Vagina (tissue), 2 donors: ENCODE measurements around the gene P2RY2.

ENCODE experiments used
- CTCF ChIP-seq, 3 experiments: fragments of 450-650 bp in 2 of 3; fragments of 200-600 bp in 1 of 3; sonication (generic) in 1 of 3; IDR thresholded peaks; one replicate each; pipeline ENCODE4 v1.5.1; 2017 to 2019; ENCODE audit warnings: antibody characterized with exemption in 3 of 3, mild to moderate bottlenecking in 2 of 3, moderate library complexity in 2 of 3
- POLR2A ChIP-seq, 2 donors: fragments of 450-650 bp; IDR thresholded peaks; one replicate each; pipeline ENCODE4 v1.6.1; 2017; ENCODE audit warnings: antibody characterized with exemption in 2 of 2, mild to moderate bottlenecking in 2 of 2, moderate library complexity in 2 of 2
- POLR2AphosphoS5 ChIP-seq, 2 donors: sonication (generic); formaldehyde crosslinking; IDR thresholded peaks; one replicate each; pipeline ENCODE4 v1.9.0; 2017; ENCODE audit warnings: antibody characterized with exemption in 2 of 2, mild to moderate bottlenecking in 2 of 2, low read depth in 1 of 2; ENCODE audit not compliant: insufficient read depth in 1 of 2

DNA sequence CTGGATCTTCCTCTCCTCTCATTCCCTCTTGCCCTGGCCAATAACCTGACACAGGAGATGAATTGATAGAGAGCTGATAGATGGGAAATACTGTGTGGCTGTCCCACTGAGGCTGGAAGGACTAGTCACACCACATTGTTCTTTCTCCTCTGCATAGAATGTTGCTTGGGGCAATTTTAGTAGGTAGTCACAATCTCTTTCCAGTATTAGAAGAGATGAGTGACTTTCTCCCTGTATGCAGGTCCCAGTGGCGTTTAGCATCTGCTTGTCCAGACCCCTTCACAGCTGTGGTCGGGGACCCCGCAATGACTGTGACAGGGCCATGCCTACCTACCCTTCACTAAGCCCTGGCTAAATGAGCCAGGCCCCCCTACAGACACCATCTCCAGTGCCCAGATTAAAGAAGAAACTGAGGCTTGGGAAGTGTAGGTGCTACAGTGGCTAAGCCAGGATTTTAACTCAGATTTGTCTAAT is 24.0 kb upstream of the P2RY2 start:
- TF ChIP-seq POLR2A (IDR thresholded peaks at IDR 0.05) (no peak), CTCF (IDR thresholded peaks at IDR 0.05) (no peak), POLR2AphosphoS5 (IDR thresholded peaks at IDR 0.05; ENCODE audit: insufficient read depth in 1 of 2, low read depth in 1 of 2) (no peak)
